WTC11 (cell line): ENCODE data around the gene LRRC2. TPM values are rescaled to one million over a fixed set of nuclear protein-coding genes. Genes with fewer than 3 reads are reported as not detected.

Experiments used
- ATAC-seq: fragments of 200-7000 bp; cut with Tn5 transposase; 2 replicates; pipeline ENCODE4 v1.10.0; 2021; ENCODE audit warnings: mild to moderate bottlenecking, moderate library complexity
- CTCF ChIA-PET: fragments of 300-600 bp; sonication (Branson Sonifier 250); formaldehyde crosslinking; loops from one replicate; lab custom pipeline; 2021; ENCODE audit warnings: antibody characterized with exemption; lab: Charles Lee
- POLR2A ChIA-PET: fragments of 350-600 bp; sonication (Branson Sonifier 250); formaldehyde crosslinking; loops from one replicate; lab custom pipeline; 2021; ENCODE audit warnings: antibody characterized with exemption; lab: Charles Lee
- DNase-seq: peaks from one replicate; pipeline ENCODE4 v3.0.0; 2021; ENCODE audit warnings: low spot score
- H3K27ac Mint-ChIP-seq: 2 replicates; pipeline ENCODE4 v1.8.0; 2021; ENCODE audit warnings: mixed read lengths
- H3K27me3 Mint-ChIP-seq: 2 replicates; pipeline ENCODE4 v1.8.0; 2021; ENCODE audit warnings: low read depth, mild to moderate bottlenecking, moderate library complexity, mixed read lengths
- H3K36me3 Mint-ChIP-seq: 2 replicates; pipeline ENCODE4 v1.8.0; 2021; ENCODE audit warnings: mixed read lengths
- H3K4me1 Mint-ChIP-seq: 2 replicates; pipeline ENCODE4 v1.8.0; 2022; ENCODE audit warnings: mixed read lengths
- H3K4me3 Mint-ChIP-seq: 2 replicates; pipeline ENCODE4 v1.8.0; 2021; ENCODE audit warnings: mild to moderate bottlenecking, moderate library complexity, mixed read lengths
- H3K9me3 Mint-ChIP-seq: 2 replicates; pipeline ENCODE4 v1.8.0; 2021; ENCODE audit warnings: mixed read lengths
- AR ChIP-seq: fragments of 250-450 bp; sonication (Bioruptor Pico); IDR thresholded peaks from 2 replicates; pipeline ENCODE4 v1.9.0; 2021; ENCODE audit warnings: mild to moderate bottlenecking
- CREB1 ChIP-seq: sonication (generic); formaldehyde crosslinking; IDR thresholded peaks from 2 replicates; pipeline ENCODE4 v1.8.0; 2023; ENCODE audit warnings: mild to moderate bottlenecking, missing genetic modification reagents
- ERG ChIP-seq: fragments of 250-450 bp; sonication (Bioruptor Pico); IDR thresholded peaks from 2 replicates; pipeline ENCODE4 v1.8.0; 2021; ENCODE audit warnings: mild to moderate bottlenecking
- HMGXB4 ChIP-seq: sonication (generic); formaldehyde crosslinking; IDR thresholded peaks from 2 replicates; pipeline ENCODE4 v1.8.1; 2023; ENCODE audit warnings: mild to moderate bottlenecking, moderate library complexity, missing genetic modification reagents
- JAZF1 ChIP-seq: fragments of 250-450 bp; sonication (Bioruptor Pico); IDR thresholded peaks from 2 replicates; pipeline ENCODE4 v1.9.0; 2021; ENCODE audit warnings: moderate library complexity, mild to moderate bottlenecking, inconsistent platforms
- MAX ChIP-seq: sonication (generic); formaldehyde crosslinking; IDR thresholded peaks from 2 replicates; pipeline ENCODE4 v1.8.0; 2022; ENCODE audit warnings: mild to moderate bottlenecking, missing genetic modification reagents
- MLX ChIP-seq: sonication (generic); formaldehyde crosslinking; IDR thresholded peaks from 2 replicates; pipeline ENCODE4 v1.8.1; 2023; ENCODE audit warnings: mild to moderate bottlenecking, missing genetic modification reagents, moderate library complexity
- NR2C2 ChIP-seq: sonication (generic); formaldehyde crosslinking; IDR thresholded peaks from 2 replicates; pipeline ENCODE4 v1.8.0; 2022; ENCODE audit warnings: mild to moderate bottlenecking, missing genetic modification reagents
- PRDM15 ChIP-seq: sonication (generic); formaldehyde crosslinking; IDR thresholded peaks from 2 replicates; pipeline ENCODE4 v1.8.0; 2022; ENCODE audit warnings: missing genetic modification reagents
- TP53 ChIP-seq: sonication (generic); formaldehyde crosslinking; IDR thresholded peaks from 2 replicates; pipeline ENCODE4 v1.8.1; 2023; ENCODE audit warnings: mild to moderate bottlenecking, missing genetic modification reagents
- ZNF219 ChIP-seq: sonication (generic); formaldehyde crosslinking; IDR thresholded peaks from 2 replicates; pipeline ENCODE4 v1.8.0; 2023; ENCODE audit warnings: missing genetic modification reagents, mild to moderate bottlenecking, borderline replicate concordance
- ZNF425 ChIP-seq: fragments of 250-450 bp; sonication (Bioruptor Pico); conservative IDR thresholded peaks from 2 replicates; pipeline ENCODE4 v1.9.0; 2021; ENCODE audit warnings: mild to moderate bottlenecking
- ZSCAN18 ChIP-seq: fragments of 250-450 bp; sonication (Bioruptor Pico); IDR thresholded peaks from 2 replicates; pipeline ENCODE4 v2.1.2; 2022; ENCODE audit warnings: mild to moderate bottlenecking, moderate library complexity
- total RNA-seq: library from RNA; stranded (reverse); gene quantifications from 3 replicates; pipeline ENCODE4 v1.2.3, GENCODE V29; 2021
- TF ChIP-seq, protein P1 (sequence below): fragments of 250-450 bp; sonication (Bioruptor Pico); IDR thresholded peaks from 2 replicates; pipeline ENCODE4 v1.9.0; 2021; ENCODE audit warnings: mild to moderate bottlenecking
- TF ChIP-seq, protein P2 (sequence below): sonication (generic); formaldehyde crosslinking; IDR thresholded peaks from 2 replicates; pipeline ENCODE4 v1.8.1; 2022; ENCODE audit warnings: missing genetic modification reagents, borderline replicate concordance

The LRRC2 gene
- total RNA-seq, 1 experiment from 2014 or later, result 4.9 TPM

DNA sequence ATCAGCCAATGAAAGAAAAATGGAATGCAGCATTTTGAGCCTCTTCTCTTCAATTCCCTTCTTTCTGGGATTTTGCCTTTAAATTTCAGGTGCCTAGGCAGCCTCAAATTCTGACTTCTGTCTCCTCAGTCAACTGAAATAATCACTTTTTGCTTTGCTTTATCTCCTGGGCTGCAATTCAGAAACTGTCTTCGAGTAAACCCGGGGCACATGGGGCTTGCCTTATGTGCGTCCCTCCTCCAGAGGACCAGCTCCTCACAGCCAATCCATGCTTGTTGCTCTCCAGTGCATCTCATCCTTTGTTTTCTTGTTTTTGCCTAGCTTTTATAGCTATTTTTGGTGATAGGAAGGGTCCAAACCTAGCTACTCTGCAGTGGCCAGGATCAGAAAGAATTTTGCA lies 59.6 kb downstream of the LRRC2 start:
- Mint-ChIP-seq H3K27ac (no peak overlapping the region; the same call in 1 of the 2 replicates), H3K9me3 (peaks cover 4% of the 10 kb centered on the region; the same call in 1 of the 2 replicates), H3K36me3 (no peaks in the 10 kb centered on the region), H3K4me3 (no peak overlapping the region), H3K4me1 (peaks cover 41% of the 10 kb centered on the region), H3K27me3 (peaks cover 8% of the 10 kb centered on the region)
- ATAC-seq (no peak), DNase-seq (no peak)
- TF ChIP-seq NR2C2 (CRISPR knock-in tag), result no peak
- no peak for TF ChIP-seq ZSCAN18
- TF ChIP-seq HMGXB4 (CRISPR knock-in tag), result no peak
- TF ChIP-seq PRDM15 (CRISPR knock-in tag), result no peak
- no peak for TF ChIP-seq JAZF1 (CRISPR knock-in tag)
- TF ChIP-seq ZNF219 (CRISPR knock-in tag), result no peak
- TF ChIP-seq TP53 (CRISPR knock-in tag), result no peak
- TF ChIP-seq, protein P1, sequence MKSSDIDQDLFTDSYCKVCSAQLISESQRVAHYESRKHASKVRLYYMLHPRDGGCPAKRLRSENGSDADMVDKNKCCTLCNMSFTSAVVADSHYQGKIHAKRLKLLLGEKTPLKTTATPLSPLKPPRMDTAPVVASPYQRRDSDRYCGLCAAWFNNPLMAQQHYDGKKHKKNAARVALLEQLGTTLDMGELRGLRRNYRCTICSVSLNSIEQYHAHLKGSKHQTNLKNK (CRISPR knock-in tag), result no peak
- no peak for TF ChIP-seq MAX (CRISPR knock-in tag)
- POLR2A ChIA-PET, result no interaction called here
- CTCF ChIA-PET, result interaction anchor here (1.1 to 2.0 kb wide), 2 partner anchors 17 to 52 kb away, joined by 3 to 11 read pairs; no protein-coding TSS in a partner anchor

DNA sequence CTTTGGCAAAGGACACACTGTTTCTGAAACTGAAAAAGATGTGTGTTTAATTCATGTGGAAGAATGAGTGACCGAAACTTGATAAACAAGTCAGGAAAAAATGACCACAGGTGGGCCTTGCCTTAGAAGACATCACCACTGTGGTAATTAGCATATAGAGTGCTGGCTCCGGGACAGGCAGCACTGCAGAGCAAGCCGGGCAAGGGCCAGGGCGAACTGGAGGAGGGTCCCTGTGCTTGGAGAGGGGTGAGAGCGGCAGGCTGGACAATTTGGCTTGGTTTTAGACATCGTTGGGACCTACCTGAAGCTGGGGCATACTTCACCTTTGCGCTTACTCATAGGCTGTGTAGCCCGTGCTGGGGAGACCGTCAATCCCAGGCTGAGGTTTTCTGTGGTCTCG lies 60.1 kb downstream of the LRRC2 start:
- peak; percentile 84 for ATAC-seq
- ChIA-PET CTCF (interaction anchor here (1.1 to 2.0 kb wide), 2 partner anchors 17 to 53 kb away, joined by 3 to 11 read pairs; no protein-coding TSS in a partner anchor), POLR2A (no interaction called here)
- peaks cover 4% of the 10 kb centered on the region; the same call in 1 of the 2 replicates for H3K9me3 Mint-ChIP-seq
- no peak overlapping the region for H3K4me3 Mint-ChIP-seq
- DNase-seq, result no peak
- H3K27ac Mint-ChIP-seq, result no peak overlapping the region
- peaks cover 8% of the 10 kb centered on the region for H3K27me3 Mint-ChIP-seq
- no peaks in the 10 kb centered on the region for H3K36me3 Mint-ChIP-seq
- H3K4me1 Mint-ChIP-seq, result peaks cover 41% of the 10 kb centered on the region
- no peak for TF ChIP-seq MLX
- no peak for TF ChIP-seq CREB1 (CRISPR knock-in tag)
- TF ChIP-seq ZNF425, result no peak
- TF ChIP-seq ZNF219 (CRISPR knock-in tag), result no peak
- TF ChIP-seq ERG (CRISPR knock-in tag), result no peak
- TF ChIP-seq, protein P2, sequence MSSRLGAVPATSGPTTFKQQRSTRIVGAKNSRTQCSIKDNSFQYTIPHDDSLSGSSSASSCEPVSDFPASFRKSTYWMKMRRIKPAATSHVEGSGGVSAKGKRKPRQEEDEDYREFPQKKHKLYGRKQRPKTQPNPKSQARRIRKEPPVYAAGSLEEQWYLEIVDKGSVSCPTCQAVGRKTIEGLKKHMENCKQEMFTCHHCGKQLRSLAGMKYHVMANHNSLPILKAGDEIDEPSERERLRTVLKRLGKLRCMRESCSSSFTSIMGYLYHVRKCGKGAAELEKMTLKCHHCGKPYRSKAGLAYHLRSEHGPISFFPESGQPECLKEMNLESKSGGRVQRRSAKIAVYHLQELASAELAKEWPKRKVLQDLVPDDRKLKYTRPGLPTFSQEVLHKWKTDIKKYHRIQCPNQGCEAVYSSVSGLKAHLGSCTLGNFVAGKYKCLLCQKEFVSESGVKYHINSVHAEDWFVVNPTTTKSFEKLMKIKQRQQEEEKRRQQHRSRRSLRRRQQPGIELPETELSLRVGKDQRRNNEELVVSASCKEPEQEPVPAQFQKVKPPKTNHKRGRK (CRISPR knock-in tag), result no peak
- TF ChIP-seq AR (CRISPR knock-in tag), result no peak
